NOMO-1 treated with DMSO at 0.1 percent for 48 hours (cell line): ENCODE data around the gene PPP1R27.

ENCODE experiments used
- DNase-seq: peaks from one replicate; lab custom pipeline; 2025; ENCODE audit not compliant: unreplicated experiment; lab: John Stamatoyannopoulos, UW

The PPP1R27 gene

GRCh38 chr17:81834831-81835267 lies at the start of gene PPP1R27:
Gene PPP1R27 (minus strand): TSS chr17:81835050. CDS start chr17:81834953, 97 bp downstream.
- DNase-seq, result no peak

- DNase-seq, result no peak
Measured at GRCh38 chr17:81884520-81884919, 49.7 kb upstream of the PPP1R27 start.

GRCh38 chr17:81879121-81879520 lies 44.3 kb upstream of the PPP1R27 start:
- no peak for DNase-seq

GRCh38 chr17:81878294-81878693 lies 43.4 kb upstream of the PPP1R27 start:
- DNase-seq, result no peak

GRCh38 chr17:81877569-81877968 lies 42.7 kb upstream of the PPP1R27 start:
- no peak for DNase-seq

- DNase-seq, result peak; percentile 76
Measured at GRCh38 chr17:81871387-81872230, 36.8 kb upstream of the PPP1R27 start.

GRCh38 chr17:81870981-81871386 lies 36.1 kb upstream of the PPP1R27 start, which contains the start of gene ARHGDIA:
Gene ARHGDIA (minus strand): TSS chr17:81871337. CDS start chr17:81869930, 1,407 bp downstream.
- DNase-seq, result no peak

- peak; percentile 22 for DNase-seq
Measured at GRCh38 chr17:81870131-81870980, 35.5 kb upstream of the PPP1R27 start.

GRCh38 chr17:81869221-81870130 lies 34.6 kb upstream of the PPP1R27 start:
- DNase-seq, result no peak

GRCh38 chr17:81868674-81869220 lies 33.9 kb upstream of the PPP1R27 start:
- DNase-seq, result no peak

GRCh38 chr17:81867991-81868673 lies 33.3 kb upstream of the PPP1R27 start:
- no peak for DNase-seq

- no peak for DNase-seq
Measured at GRCh38 chr17:81867170-81867990, 32.5 kb upstream of the PPP1R27 start.

- no peak for DNase-seq
Measured at GRCh38 chr17:81866440-81867169, 31.8 kb upstream of the PPP1R27 start.

- no peak for DNase-seq
Measured at GRCh38 chr17:81865733-81866439, 31.0 kb upstream of the PPP1R27 start.

- DNase-seq, result no peak
Measured at GRCh38 chr17:81865358-81865732, 30.5 kb upstream of the PPP1R27 start.

- DNase-seq, result no peak
Measured at GRCh38 chr17:81863833-81864768, 29.3 kb upstream of the PPP1R27 start.
